ENCODE results near the gene ZNF501. TPM values are rescaled to one million over a fixed set of nuclear protein-coding genes. Genes with fewer than 3 reads are reported as not detected.

The ZNF501 gene
- total RNA-seq: 1 to 10 TPM; 2.7 to 3.6 TPM

- H3K4me1 Mint-ChIP-seq: peaks cover 9% of the 10 kb centered on the region
- H3K4me3 Mint-ChIP-seq: peak within 1 kb of the TSS; percentile 89
- peaks cover 79% of the 10 kb centered on the region for H3K36me3 Mint-ChIP-seq
- no peaks in the 10 kb centered on the region for H3K27me3 Mint-ChIP-seq
- DNase-seq: peak; percentile 85
- H3K27ac Mint-ChIP-seq: peak within 1 kb of the TSS; percentile 83
- peaks cover 58% of the 10 kb centered on the region for H3K9me3 Mint-ChIP-seq
Observed at GRCh38 chr3:44729384-44729910, at the start of gene ZNF501. ZNF501 (plus strand) TSS chr3:44729635; CDS start chr3:44734422, 4,787 bp downstream.

GRCh38 chr3:44680921-44681455 is 48.4 kb upstream of the ZNF501 start:
- Mint-ChIP-seq H3K27me3 (no peaks in the 10 kb centered on the region), H3K36me3 (peaks cover 55% of the 10 kb centered on the region), H3K4me1 (peaks cover 13% of the 10 kb centered on the region), H3K4me3 (no peak overlapping the region), H3K27ac (no peak overlapping the region), H3K9me3 (peaks cover 55% of the 10 kb centered on the region)
- no peak for DNase-seq

GRCh38 chr3:44682182-44682896 is 47.1 kb upstream of the ZNF501 start:
- Mint-ChIP-seq H3K9me3 (peaks cover 60% of the 10 kb centered on the region), H3K27me3 (peaks cover 2% of the 10 kb centered on the region)

DNA sequence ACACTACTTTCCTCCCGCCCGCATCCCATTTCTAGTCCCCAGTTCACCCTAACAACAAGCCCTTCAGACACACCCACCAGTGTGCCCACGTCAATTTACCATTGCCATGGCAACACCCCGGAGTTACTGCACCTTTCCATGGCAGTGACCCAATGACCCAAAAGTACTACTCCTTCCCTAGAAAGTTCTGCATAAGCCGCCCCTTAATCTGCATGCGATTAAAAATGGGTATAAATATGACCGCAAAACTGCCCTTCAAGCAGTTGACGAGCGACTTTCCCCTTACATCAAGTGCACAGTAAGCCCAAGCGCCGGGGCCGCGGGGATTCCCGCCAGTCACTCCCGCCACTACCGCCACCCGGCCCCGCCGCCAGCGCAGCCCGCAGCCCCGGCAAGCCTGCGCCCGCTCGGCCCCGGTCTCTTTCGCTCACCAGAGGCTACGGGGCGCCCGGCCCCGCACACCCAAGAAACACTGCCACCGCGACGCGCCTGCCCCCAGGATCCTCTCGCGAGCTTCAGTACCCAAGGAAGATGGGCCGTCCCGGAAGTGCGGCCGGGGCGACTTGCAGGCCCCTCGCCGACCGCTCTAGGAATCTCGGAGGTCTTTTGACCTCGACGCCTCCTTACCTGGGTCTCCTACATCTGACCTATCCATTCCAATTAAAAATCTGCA is 44.2 kb upstream of the ZNF501 start:
- H3K9me3 Mint-ChIP-seq: peaks cover 57% of the 10 kb centered on the region
- DNase-seq: peak; percentile 73
- peak overlapping the region; percentile 28 for H3K27ac Mint-ChIP-seq
- peaks cover 20% of the 10 kb centered on the region for H3K27me3 Mint-ChIP-seq
- peaks cover 13% of the 10 kb centered on the region for H3K4me1 Mint-ChIP-seq
- peaks cover 59% of the 10 kb centered on the region for H3K36me3 Mint-ChIP-seq
- H3K4me3 Mint-ChIP-seq: peak overlapping the region; percentile 81

More at GRCh38 chr3:44682182-44682896, 47.1 kb upstream of the ZNF501 start:
- H3K4me1 Mint-ChIP-seq: peaks cover 13% of the 10 kb centered on the region
- peaks cover 58% of the 10 kb centered on the region for H3K36me3 Mint-ChIP-seq
- no peak for DNase-seq
- H3K4me3 Mint-ChIP-seq: no peak overlapping the region
- no peak overlapping the region for H3K27ac Mint-ChIP-seq

DNA sequence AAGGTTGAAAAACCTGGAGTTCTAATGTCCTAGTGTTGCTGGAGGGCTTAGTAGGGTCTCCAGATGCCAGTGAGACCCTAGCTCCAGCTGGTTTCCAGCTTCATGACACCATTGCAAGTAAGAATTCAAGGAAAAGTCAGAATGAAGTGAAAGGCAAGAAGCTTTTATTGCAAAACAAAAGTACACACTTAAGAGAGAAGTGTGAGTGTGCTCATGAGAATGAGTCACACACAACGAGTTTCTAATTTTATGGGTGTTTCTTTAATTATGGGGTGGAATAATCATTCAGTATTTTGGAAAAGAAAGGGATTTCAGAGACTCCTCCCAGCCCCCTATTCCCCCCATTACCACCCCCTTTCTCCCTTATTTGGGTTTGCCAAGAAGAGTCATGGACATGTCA is 41.5 kb upstream of the ZNF501 start:
- no peak for DNase-seq
- H3K4me1 Mint-ChIP-seq: peaks cover 13% of the 10 kb centered on the region
- peaks cover 59% of the 10 kb centered on the region for H3K9me3 Mint-ChIP-seq
- peaks cover 41% of the 10 kb centered on the region for H3K36me3 Mint-ChIP-seq
- H3K27ac Mint-ChIP-seq: no peak overlapping the region
- no peak overlapping the region for H3K4me3 Mint-ChIP-seq
- H3K27me3 Mint-ChIP-seq: peaks cover 46% of the 10 kb centered on the region

DNA sequence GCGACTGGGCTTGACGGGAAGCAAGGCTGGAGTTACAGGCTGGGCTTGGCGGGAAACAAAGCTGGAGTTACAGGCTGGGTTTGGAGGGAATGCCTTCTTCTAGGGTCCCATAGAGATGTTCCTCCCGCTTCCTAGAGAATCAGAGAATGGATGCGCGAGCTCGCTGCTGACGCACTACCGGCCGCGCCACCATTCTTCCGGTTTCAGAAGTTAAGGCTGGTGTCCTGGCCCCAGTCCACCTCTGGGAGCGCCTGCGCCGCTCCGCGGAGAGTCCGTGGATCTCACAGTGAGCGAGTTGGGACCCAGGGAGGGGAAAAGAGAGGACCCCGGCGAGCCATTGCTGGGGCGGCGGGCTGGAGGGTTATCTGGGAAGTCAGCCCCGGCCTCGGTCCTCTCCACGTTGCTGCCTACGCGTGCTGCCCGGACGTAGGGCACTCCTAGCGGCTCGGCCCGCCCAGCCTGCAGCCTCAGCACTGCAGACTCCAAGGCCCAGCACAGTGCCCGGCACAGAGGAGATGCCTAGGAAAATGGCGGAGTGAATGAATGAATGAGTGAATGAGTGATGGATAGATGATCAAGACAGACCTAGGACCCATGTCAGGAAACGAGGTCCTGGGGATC is 16.9 kb upstream of the ZNF501 start, which contains the start of gene ZNF502:
TSS of gene ZNF502 (plus strand) at position 206 of the 621 bp plus-strand sequence. CDS start 7,602 bp downstream, outside the sequence.
- peak within 1 kb of the TSS; percentile 86 for H3K4me3 Mint-ChIP-seq
- H3K27ac Mint-ChIP-seq: peak within 1 kb of the TSS; percentile 72
- H3K27me3 Mint-ChIP-seq: peaks cover 17% of the 10 kb centered on the region
- peak; percentile 71 for DNase-seq
- H3K36me3 Mint-ChIP-seq: peaks cover 57% of the 10 kb centered on the region
- peaks cover 10% of the 10 kb centered on the region for H3K4me1 Mint-ChIP-seq
- peaks cover 51% of the 10 kb centered on the region for H3K9me3 Mint-ChIP-seq

- no peak for DNase-seq
- Mint-ChIP-seq H3K4me1 (no peaks in the 10 kb centered on the region), H3K27me3 (no peaks in the 10 kb centered on the region), H3K27ac (no peak overlapping the region), H3K9me3 (peaks cover 71% of the 10 kb centered on the region), H3K4me3 (no peak overlapping the region), H3K36me3 (peaks cover 83% of the 10 kb centered on the region)
Observed at GRCh38 chr3:44721231-44722102, 8.0 kb upstream of the ZNF501 start.

GRCh38 chr3:44722103-44722401 is 7.4 kb upstream of the ZNF501 start:
- Mint-ChIP-seq H3K36me3 (peaks cover 79% of the 10 kb centered on the region), H3K27ac (no peak overlapping the region), H3K27me3 (no peaks in the 10 kb centered on the region), H3K4me1 (no peaks in the 10 kb centered on the region), H3K4me3 (no peak overlapping the region), H3K9me3 (peaks cover 69% of the 10 kb centered on the region)
- DNase-seq: no peak

- no peak overlapping the region for H3K4me3 Mint-ChIP-seq
- peaks cover 71% of the 10 kb centered on the region for H3K36me3 Mint-ChIP-seq
- no peaks in the 10 kb centered on the region for H3K27me3 Mint-ChIP-seq
- peaks cover 64% of the 10 kb centered on the region for H3K9me3 Mint-ChIP-seq
- peaks cover 6% of the 10 kb centered on the region for H3K4me1 Mint-ChIP-seq
- DNase-seq: no peak
- H3K27ac Mint-ChIP-seq: no peak overlapping the region
Observed at GRCh38 chr3:44734646-44735168, 5.3 kb downstream of the ZNF501 start.

GRCh38 chr3:44761101-44761423 is 31.6 kb downstream of the ZNF501 start:
- Mint-ChIP-seq H3K4me3 (peak overlapping the region; percentile 89), H3K27me3 (no peaks in the 10 kb centered on the region), H3K9me3 (peaks cover 27% of the 10 kb centered on the region), H3K4me1 (peaks cover 12% of the 10 kb centered on the region), H3K27ac (peak overlapping the region; percentile 87), H3K36me3 (peaks cover 86% of the 10 kb centered on the region)
- no peak for DNase-seq

- peaks cover 22% of the 10 kb centered on the region for H3K9me3 Mint-ChIP-seq
- peaks cover 2% of the 10 kb centered on the region for H3K27me3 Mint-ChIP-seq
- DNase-seq: peak; percentile 95
- H3K4me3 Mint-ChIP-seq: peak within 1 kb of the TSS; percentile 89
- H3K27ac Mint-ChIP-seq: peak within 1 kb of the TSS; percentile 87
- H3K4me1 Mint-ChIP-seq: peaks cover 12% of the 10 kb centered on the region
- H3K36me3 Mint-ChIP-seq: peaks cover 85% of the 10 kb centered on the region
Observed at GRCh38 chr3:44761424-44762169, 32.2 kb downstream of the ZNF501 start, which contains the start of the genes KIAA1143 and KIF15. KIAA1143 (minus strand) TSS chr3:44761619; CDS start chr3:44761602, 17 bp downstream. KIF15 (plus strand) TSS chr3:44761794; CDS start chr3:44761866, 72 bp downstream.

GRCh38 chr3:44762170-44762677 is 32.8 kb downstream of the ZNF501 start:
- H3K27ac Mint-ChIP-seq: peak overlapping the region; percentile 87
- peak overlapping the region; percentile 89 for H3K4me3 Mint-ChIP-seq
- peaks cover 10% of the 10 kb centered on the region for H3K4me1 Mint-ChIP-seq
- peaks cover 2% of the 10 kb centered on the region for H3K27me3 Mint-ChIP-seq
- no peak for DNase-seq
- peaks cover 21% of the 10 kb centered on the region for H3K9me3 Mint-ChIP-seq
- peaks cover 85% of the 10 kb centered on the region for H3K36me3 Mint-ChIP-seq

DNA sequence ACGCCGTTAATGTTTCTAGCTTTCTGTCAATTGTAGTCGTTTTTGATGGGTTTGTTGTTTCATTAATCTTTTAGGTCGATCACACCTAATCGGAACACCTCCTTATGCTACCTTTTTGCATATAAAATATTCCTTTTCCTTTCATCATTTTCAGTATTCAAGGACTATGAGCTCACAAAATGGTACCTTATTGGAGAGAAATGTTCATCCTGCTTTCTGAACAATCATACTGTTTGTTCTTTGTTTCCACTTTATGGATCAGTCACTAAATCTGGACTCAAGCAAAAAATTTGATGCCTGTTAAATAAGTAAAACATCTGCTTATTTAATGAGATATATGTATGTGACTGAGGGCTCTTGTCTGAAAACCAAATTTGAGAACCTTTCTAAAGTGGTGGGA is 33.3 kb downstream of the ZNF501 start:
- Mint-ChIP-seq H3K4me1 (peaks cover 9% of the 10 kb centered on the region), H3K9me3 (peaks cover 18% of the 10 kb centered on the region), H3K27me3 (peaks cover 2% of the 10 kb centered on the region), H3K27ac (peak overlapping the region; percentile 87), H3K4me3 (peak overlapping the region; percentile 89), H3K36me3 (peaks cover 85% of the 10 kb centered on the region)
- no peak for DNase-seq
